Hematopoietic multipotent progenitor cell treated with erythropoietin and hydrocortisone succinate and interleukin-3 and kit ligand, for 4 days (in vitro differentiated cells): Measurements from ENCODE around the gene HCAR3.
"Not testable (repeated sequence)": the region's sequence is repeated elsewhere in the genome, so short reads cannot be mapped to it uniquely, and the experiment has no call there.

Source experiments
- DNase-seq: peaks from one replicate; pipeline ENCODE4 v3.0.0-alpha.2; 2015

The HCAR3 gene

DNA sequence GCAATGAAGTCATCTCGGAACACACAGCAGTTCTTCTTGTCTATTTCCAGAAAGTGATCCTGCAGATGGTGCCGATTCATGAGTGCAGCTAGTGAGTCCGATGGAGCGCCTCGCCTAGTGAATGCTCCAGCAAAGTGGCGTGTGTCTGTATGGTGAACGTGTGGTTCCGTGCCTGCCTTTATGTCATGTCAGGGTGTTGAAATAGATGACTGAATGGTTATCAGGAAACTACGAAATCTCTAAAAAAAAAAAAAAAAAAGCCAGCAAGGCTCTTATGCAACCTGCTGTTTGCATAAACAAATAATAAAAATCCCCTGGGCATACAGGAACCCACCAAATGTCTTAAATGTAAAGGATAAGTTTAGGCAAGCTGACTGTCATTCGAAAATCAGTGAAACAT lies at the start of gene HCAR3:
Gene HCAR3 (minus strand): TSS at position 154 of the 400 bp plus-strand sequence. CDS start 74 bp downstream, at position 80.
- DNase-seq: peak; percentile 52

DNA sequence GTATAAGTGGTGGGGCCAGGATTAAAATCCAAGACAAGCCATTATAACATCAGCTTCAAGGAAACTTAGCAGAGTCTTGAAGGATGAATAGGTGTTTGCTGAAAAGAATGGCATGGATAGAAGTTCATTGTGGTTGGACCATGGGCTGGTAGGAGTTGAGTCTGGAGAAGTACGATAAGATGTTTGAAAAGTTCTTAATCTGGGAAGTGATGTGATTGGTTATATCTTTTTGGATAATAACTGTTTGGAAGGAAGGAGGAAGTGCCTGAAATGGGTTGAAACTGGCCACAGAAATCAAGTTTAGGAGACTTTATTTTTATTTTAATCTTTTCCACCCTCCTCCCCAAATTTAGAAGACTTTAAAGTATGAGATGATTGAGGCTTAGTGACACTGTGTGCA lies 41.0 kb upstream of the HCAR3 start:
- peak; percentile 48 for DNase-seq

GRCh38 chr12:122754790-122755189 lies 38.2 kb upstream of the HCAR3 start:
- DNase-seq: no peak

GRCh38 chr12:122753319-122753650 lies 36.7 kb upstream of the HCAR3 start:
- DNase-seq: peak; percentile 62

DNA sequence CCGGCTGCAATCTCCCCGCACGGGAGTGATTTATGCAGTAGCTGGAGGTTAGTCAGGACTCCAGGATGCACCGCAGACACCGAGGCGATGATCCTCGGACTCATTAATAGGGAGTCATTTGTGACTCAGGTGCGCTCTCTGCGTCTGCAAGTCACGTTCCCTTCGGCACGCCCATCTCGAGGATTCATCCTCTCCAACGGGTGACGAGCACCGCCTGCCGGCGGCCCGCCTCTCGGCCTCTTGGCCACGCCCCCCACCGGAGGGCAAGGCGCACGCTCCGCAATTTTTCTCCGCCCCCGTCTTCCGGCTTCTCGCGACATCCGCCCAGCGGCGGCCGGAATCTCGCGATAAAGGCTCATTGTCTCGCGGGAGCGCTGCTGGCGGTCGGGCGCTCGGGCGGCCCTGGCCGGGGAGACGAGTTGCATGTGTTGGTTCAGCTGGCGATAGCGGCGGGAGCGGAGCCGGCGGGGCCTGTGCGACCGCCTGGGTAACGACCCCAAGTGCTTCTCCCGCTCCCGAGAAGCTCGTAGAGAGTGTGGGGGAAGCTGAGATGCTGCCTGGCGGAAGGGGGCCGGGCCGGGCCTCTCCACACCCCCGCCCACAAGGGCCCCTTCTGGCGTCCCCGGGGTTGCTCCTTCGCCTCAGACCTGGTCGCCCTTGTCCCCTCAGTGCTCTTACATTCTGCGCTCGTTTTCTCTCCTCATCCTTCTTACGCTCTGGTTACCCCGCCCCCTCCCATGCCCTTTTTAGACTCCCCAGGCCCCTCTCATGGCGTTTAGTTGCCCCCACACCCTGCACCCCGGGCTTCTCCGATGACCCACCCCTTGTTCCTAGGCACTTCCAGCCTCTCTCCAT lies 36.1 kb upstream of the HCAR3 start, which contains the start of gene DENR:
Gene DENR (plus strand): TSS at position 361 of the 855 bp plus-strand sequence. CDS start 878 bp downstream, outside the sequence.
- DNase-seq: peak; percentile 99

GRCh38 chr12:122750781-122751515 lies 34.3 kb upstream of the HCAR3 start:
- DNase-seq: not testable (repeated sequence)

DNA sequence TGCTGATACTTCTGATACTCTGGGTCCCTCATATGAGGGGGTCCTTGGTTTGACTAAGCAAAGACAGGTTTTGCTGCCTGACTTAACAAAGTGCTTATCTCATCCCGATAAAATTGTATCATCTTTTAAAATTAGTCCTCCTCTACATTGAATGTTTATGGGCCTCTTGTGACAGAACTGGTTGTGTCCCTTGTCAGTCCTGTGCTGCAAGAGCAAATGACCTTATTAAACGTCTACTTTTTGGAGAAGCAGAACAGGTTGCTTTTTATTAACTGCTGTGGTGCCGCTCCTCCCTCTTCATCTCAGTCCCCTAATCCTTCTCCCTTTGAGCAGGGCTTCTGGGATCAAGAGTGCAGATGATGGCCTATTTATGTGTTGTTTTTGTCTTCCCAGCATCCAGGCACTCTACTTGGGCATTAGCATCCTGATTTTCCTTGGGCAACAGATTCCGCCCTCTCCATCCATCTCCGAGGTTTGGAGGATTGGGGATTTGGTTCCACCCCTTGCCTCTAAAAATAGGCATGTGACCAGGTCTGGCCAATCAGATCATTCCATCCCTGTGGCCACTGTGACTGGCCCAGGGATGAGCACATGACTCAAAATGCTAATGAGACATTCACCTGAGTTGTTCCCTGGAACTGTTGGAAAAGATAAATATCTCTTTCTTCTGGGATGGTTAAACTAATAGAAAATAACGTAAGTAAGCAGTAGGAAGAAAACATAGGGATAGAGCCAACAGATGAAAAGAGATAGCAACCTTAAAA lies 33.1 kb upstream of the HCAR3 start:
- no peak for DNase-seq

DNA sequence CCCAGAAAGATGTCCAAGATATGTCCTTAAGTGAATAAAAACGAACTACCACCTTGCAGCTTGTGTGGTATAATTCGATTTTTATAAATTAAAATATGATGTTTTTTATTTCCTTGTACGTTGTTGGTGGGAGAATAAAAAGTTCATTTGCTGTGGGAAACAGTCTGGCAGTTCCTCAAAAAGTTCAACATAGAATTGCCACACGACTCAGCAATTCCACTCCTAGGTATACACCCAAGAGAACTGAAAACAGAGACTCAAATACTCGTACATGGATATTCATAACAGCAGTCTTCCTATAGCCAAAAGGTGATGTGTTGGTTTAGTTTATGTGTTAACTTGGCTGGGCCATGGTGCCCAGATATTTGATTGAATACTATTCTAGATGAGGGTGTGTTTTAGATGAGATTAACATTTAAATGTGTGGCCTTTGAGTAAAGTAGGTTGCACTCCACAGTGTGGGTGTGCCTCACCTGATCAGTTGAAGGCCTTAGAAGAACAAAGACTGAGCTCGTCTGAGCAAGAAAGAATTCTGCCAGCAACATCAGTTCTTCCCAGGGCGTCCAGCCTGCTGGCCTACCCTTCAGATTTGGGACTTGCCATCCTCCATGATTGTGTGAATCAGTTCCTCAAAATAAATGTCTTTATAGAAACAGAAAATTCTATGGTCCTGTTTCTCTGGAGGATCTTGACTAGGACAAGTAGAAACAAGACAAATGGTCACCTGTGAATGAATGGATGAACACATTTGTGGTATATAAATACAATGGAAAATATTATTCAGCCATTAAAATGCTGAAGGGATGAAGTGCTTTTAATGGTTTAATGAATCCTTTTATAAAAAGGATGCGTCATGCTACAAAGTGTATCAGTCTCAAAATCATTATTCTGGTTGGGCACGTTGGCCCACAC lies 30.9 kb upstream of the HCAR3 start:
- DNase-seq: peak; percentile 25

GRCh38 chr12:122743895-122744525 lies 27.4 kb upstream of the HCAR3 start:
- no peak for DNase-seq

DNA sequence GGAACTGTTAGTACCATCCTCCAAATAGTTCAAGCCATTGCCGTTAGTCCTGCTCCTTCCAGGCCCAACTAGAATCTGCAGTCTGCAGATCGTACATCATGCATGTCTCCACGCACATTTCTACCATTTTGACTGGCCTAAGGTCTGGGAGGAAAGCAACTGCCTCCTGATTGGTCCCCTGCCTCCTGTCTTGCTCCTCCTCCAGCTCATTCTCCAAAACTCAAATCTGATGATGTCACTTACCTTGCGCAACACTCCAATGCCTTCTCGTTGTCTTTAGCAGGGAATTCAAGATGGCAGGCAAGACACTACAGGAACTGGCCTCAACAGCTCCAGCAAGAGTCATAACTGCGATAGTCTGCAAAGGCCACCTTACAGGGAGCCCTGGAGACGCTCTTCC lies 23.7 kb upstream of the HCAR3 start:
- no peak for DNase-seq

DNA sequence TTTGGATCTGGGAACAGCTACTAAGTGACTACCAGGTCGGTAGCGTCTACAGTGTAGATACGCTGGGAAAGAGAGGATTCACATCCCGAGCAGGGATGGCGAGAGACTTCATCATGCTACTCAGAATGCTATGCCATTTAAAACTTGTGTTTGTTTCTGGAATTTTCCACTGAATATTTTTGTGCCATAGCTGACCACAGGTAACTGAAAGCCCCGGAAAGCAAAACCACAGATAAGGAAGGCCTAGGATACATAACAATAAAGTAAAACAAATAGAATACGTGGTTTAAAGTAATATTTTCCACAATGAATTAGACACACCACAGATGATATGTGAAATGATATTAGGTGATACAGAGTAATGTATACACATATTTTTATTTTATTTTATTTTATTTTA lies 22.0 kb upstream of the HCAR3 start:
- peak; percentile 44 for DNase-seq

DNA sequence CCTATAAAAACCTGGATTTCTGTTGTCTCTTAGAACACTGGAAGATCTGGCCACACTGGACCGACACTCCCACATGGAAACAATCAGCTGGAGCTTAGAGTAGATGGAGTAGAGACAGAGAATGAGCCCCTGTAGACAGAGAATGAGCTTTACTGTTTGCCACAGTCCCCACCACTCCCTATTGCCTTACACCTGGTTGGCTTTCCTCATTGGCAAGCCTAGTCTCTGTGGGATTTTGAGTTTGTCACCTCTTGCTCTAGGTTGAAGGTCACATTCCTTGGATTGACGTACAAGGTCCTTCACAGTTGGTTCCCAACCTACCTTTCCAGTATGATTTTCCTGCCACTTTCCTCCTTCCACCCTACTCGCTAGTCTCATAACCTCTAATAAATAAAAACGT lies 16.0 kb upstream of the HCAR3 start:
- no peak for DNase-seq

DNA sequence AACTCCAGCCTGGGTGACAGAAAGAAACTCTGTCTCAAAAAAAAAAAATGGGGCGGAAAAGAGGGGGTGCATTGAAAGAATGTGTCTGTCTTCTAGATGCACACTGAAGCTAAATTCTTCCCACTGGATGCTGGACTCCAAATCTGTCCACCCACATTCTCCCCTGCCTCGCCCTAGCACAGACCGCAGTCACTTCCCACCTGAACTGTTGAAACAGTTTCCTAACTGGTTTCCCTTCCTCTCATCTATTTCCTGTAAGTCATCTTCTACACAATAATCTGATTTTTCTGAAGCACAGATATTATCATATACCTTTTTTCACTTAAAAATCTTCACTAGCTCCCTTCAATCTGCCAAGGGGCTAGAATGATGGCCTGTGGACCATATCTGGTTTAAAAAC lies 15.6 kb upstream of the HCAR3 start:
- DNase-seq: no peak

- DNase-seq: no peak
Measured at GRCh38 chr12:122730215-122731014, 13.8 kb upstream of the HCAR3 start, which contains the start of gene HCAR1. HCAR1 (minus strand) TSS chr12:122730844; CDS start chr12:122730339, 505 bp downstream.

DNA sequence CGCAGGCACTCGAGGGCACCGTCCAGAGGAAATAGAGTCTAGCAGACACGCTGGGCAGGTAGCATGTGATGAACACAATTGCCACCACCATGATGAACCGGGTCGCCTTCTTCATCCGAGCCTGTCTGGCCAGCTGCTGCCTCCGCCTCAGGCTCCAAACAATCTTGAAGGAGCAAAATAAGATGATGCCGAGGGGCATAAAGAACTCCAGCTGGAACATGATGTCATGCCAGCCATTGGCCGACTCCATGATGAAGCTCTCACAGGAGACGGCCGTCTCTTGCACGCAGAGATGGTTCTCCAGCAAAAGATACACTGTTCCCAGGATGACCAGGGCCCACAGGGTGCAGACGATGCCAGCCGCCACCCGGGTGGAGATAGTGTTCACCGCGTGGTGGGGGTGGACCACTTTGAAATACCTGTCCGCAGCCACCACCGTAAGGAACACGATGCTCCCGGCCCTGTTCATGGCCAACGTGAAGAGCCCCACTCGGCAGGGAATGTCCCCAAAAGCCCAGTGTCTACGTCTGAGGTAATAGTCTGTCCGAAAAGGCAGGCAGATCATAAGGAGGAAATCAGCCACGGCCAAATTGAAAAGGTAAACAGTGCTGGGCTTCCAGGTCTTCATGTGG lies 13.1 kb upstream of the HCAR3 start:
- no peak for DNase-seq

GRCh38 chr12:122726080-122726558 lies 9.5 kb upstream of the HCAR3 start:
- peak; percentile 66 for DNase-seq

- no peak for DNase-seq
Measured at GRCh38 chr12:122725452-122726079, 9.0 kb upstream of the HCAR3 start.

DNA sequence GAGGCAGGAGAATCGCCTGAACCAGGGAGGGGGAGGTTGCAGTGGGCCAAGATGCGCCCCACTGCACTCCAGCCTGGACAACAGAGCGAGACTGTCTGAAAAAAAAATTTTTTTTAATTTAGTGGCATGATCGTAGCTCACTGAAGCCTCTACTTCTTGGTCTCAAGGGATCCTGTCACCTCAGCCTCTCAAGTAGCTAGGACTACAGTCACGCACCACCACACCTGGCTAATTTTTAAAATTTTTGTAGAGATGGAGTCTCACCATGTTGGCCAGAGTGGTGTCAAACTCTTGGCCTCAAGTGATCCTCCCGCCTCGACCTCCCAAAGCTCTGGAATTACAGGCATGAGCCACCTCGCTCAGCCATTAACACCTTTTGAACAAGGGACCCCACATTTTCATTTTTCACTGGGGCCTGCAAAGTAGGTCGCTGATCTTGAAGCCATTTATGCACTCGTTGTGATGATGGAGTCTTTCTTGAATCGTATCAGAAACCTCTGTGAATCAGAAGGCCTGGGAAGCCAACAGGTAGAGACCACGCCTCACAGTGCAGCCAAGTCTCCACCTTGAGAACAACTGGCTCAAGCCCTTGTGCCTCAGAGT lies 8.1 kb upstream of the HCAR3 start:
- DNase-seq: no peak

GRCh38 chr12:122722387-122722786 lies 5.8 kb upstream of the HCAR3 start:
- DNase-seq: peak; percentile 38
